Esophagus muscularis mucosa (tissue), 4 donors: ENCODE measurements around the gene PLXNB1. TPM values are rescaled to one million over a fixed set of nuclear protein-coding genes. Genes with fewer than 3 reads are reported as not detected.
A peak's percentile ranks its signal among the peaks of the same experiment; 100 is the strongest.

Experiments used
- DNase-seq: peaks from one replicate; pipeline ENCODE4 v3.0.0-alpha.2; 2017; ENCODE audit errors: extremely low spot score
- H3K27ac ChIP-seq, 4 donors: fragments of 200-600 bp; sonication (generic); replicated peaks in 1 of 4; 1 replicate in 3 of 4; 2 replicates in 1 of 4; pipeline ENCODE4 v1.5.1; 2016 to 2019; ENCODE audit warnings: mild to moderate bottlenecking in 1 of 4
- H3K27me3 ChIP-seq, 4 donors: fragments of 200-600 bp; sonication (generic); one replicate each; pipeline versions ENCODE4 v1.5.1 to v1.6.0; 2016 to 2019
- H3K36me3 ChIP-seq, 4 donors: fragments of 200-600 bp; sonication (generic); one replicate each; pipeline ENCODE4 v1.5.1; 2016 to 2019
- H3K4me1 ChIP-seq, 4 donors: fragments of 200-600 bp; sonication (generic); one replicate each; pipeline ENCODE4 v1.5.1; 2016 to 2019
- H3K4me3 ChIP-seq, 4 donors: fragments of 200-600 bp; sonication (generic); 1 replicate in 2 of 4; 2 replicates in 2 of 4; pipeline ENCODE4 v1.5.1; 2016 to 2019; ENCODE audit warnings: mild to moderate bottlenecking in 4 of 4, moderate library complexity in 1 of 4
- H3K9me3 ChIP-seq, 4 donors: fragments of 200-600 bp; sonication (generic); 1 replicate in 3 of 4; 2 replicates in 1 of 4; pipeline ENCODE4 v1.5.1; 2016 to 2019
- EP300 ChIP-seq: sonication (generic); formaldehyde crosslinking; IDR thresholded peaks from one replicate; pipeline ENCODE4 v1.6.1; 2017; ENCODE audit warnings: antibody characterized with exemption
- POLR2A ChIP-seq: fragments of 450-650 bp; IDR thresholded peaks from one replicate; pipeline ENCODE4 v1.6.1; 2017; ENCODE audit warnings: antibody characterized with exemption, moderate library complexity, mild to moderate bottlenecking, low read depth
- POLR2AphosphoS5 ChIP-seq, 2 donors: sonication (generic); formaldehyde crosslinking; IDR thresholded peaks; one replicate each; pipeline ENCODE4 v1.6.1; 2017; ENCODE audit warnings: antibody characterized with exemption in 2 of 2
- WGBS: methylation state at CpG from one replicate; pipeline ENCODE4 v1.1.5; 2018; 5-methylcytosine and 5-hydroxymethylcytosine counted together
- intact Hi-C: fragments of 100-400 bp; cut with DNase I; formaldehyde crosslinking; loops from one replicate; pipeline ENCODE4 v1.15.1; 2023
- total RNA-seq, 4 donors: library from RNA; depleted of rRNA; stranded (reverse); fragments of >200 nt; gene quantifications; one replicate each; pipeline versions ENCODE4 v1.1.0 to v1.2.1, GENCODE V29; 2016
- TF ChIP-seq, protein P1 (sequence below), 3 experiments: fragments of 200-600 bp in 2 of 3; fragments of 450-650 bp in 1 of 3; sonication (generic) in 2 of 3; IDR thresholded peaks; one replicate each; pipeline ENCODE4 v1.5.1; 2017 to 2019; ENCODE audit warnings: antibody characterized with exemption in 3 of 3, mild to moderate bottlenecking in 2 of 3, moderate library complexity in 1 of 3

Gene PLXNB1
- total RNA-seq, 4 donors from 2014 or later = 120 to 200 (median 152) TPM

DNA sequence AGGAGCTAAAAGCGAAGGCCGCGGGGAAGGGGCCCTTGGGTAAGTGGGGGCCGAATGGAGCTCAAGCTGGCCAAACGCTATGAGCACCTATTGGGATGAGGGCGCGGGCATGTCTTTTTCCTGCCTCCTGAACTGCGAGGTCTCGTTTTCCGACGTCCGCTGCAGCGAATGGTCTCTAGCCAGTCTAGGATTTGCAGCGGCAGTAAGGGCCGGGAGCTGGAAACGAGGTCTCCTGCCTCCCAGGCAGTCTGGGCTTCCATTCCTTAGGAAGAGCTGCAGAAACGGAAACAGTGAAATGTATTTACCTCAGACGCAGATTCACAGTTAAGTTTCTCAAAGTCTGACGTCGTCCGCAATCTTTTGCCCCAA lies 10.7 kb upstream of the PLXNB1 start:
- TF ChIP-seq POLR2AphosphoS5 (IDR thresholded peaks at IDR 0.05) (no peak), EP300 (no peak), POLR2A (no peak)
- TF ChIP-seq, protein P1, sequence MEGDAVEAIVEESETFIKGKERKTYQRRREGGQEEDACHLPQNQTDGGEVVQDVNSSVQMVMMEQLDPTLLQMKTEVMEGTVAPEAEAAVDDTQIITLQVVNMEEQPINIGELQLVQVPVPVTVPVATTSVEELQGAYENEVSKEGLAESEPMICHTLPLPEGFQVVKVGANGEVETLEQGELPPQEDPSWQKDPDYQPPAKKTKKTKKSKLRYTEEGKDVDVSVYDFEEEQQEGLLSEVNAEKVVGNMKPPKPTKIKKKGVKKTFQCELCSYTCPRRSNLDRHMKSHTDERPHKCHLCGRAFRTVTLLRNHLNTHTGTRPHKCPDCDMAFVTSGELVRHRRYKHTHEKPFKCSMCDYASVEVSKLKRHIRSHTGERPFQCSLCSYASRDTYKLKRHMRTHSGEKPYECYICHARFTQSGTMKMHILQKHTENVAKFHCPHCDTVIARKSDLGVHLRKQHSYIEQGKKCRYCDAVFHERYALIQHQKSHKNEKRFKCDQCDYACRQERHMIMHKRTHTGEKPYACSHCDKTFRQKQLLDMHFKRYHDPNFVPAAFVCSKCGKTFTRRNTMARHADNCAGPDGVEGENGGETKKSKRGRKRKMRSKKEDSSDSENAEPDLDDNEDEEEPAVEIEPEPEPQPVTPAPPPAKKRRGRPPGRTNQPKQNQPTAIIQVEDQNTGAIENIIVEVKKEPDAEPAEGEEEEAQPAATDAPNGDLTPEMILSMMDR (IDR thresholded peaks at IDR 0.05) = no peak

DNA sequence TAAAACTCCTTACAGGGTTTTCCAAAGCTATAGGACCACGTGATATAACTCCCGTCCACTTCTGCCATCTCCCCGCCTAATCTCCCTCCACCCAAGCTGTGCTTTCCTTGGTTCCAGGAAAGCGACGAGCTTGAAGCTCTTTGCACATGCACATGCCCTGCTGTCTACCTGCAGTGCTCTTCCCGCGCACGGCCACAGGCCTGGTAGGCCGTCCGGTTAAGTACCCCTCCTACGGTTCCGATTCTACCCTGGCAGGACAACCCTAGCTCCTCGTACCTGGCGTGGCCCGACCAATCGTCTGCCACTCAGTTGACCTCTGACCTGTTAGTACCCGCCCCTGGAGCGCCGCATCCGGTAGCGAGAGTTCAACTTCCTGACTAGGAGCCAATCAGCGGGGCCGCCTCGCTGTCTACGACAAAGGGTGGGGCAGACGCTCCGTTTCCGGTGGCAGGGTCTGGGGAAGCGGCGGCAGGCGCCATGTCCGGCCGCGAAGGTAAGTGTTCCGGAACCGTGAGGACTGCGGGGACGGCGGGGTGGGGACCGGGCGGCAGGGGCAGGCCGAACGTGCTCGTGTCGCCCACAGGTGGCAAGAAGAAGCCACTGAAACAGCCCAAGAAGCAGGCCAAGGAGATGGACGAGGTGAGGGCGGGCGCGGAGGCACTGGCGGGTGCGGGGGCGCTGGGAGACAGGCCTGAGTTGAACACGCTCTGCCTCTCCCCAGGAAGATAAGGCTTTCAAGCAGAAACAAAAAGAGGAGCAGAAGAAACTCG lies 10.1 kb upstream of the PLXNB1 start, which contains the start of the genes CCDC51 and TMA7:
CCDC51 (minus strand) TSS at position 300 of the 770 bp plus-strand sequence. CDS start 4,991 bp downstream, outside the sequence.
TMA7 (plus strand) TSS at position 438 of the 770 bp plus-strand sequence; CDS start at position 478, 40 bp downstream.
- Histone ChIP-seq H3K36me3 (peaks cover 15 to 36% (median 24%) of the 10 kb centered on the region in 4 donors), H3K27me3 (no peaks in the 10 kb centered on the region), H3K9me3 (no peaks in the 10 kb centered on the region), H3K4me3 (peak within 1 kb of the TSS; percentile 76 to 87 (median 79)), H3K27ac (peak within 1 kb of the TSS; percentile 91 to 95 (median 92)), H3K4me1 (peaks cover 33 to 45% (median 43%) of the 10 kb centered on the region in 4 donors)
- intact Hi-C loops = loop anchor here (10.0 kb wide), 1 partner anchor 65 kb away; the partner anchor contains the start of gene SHISA5
- under 1% methylated on average over 39 of the region's 54 CpGs for WGBS
- peak; percentile 91 for TF ChIP-seq POLR2A
- TF ChIP-seq POLR2AphosphoS5 (IDR thresholded peaks at IDR 0.05) = peak; percentile 98 to 99
- no peak for TF ChIP-seq EP300
- TF ChIP-seq, protein P1 (IDR thresholded peaks at IDR 0.05) = no peak
- DNase-seq = peak; percentile 100

More for the DNA sequence above, 10.7 kb upstream of the PLXNB1 start:
- Histone ChIP-seq H3K9me3 (no peaks in the 10 kb centered on the region), H3K4me3 (peak overlapping the region; percentile 76 to 87 (median 79)), H3K27ac (peak overlapping the region; percentile 91 to 95 (median 92)), H3K36me3 (peaks cover 15 to 36% (median 24%) of the 10 kb centered on the region in 4 donors), H3K4me1 (peaks cover 31 to 44% (median 40%) of the 10 kb centered on the region in 4 donors), H3K27me3 (no peaks in the 10 kb centered on the region)
- 2% methylated on average over 21 of the region's 21 CpGs for WGBS
- intact Hi-C loops = loop anchor here (10.0 kb wide), 1 partner anchor 64 kb away; the partner anchor contains the start of gene SHISA5
- DNase-seq = no peak

DNA sequence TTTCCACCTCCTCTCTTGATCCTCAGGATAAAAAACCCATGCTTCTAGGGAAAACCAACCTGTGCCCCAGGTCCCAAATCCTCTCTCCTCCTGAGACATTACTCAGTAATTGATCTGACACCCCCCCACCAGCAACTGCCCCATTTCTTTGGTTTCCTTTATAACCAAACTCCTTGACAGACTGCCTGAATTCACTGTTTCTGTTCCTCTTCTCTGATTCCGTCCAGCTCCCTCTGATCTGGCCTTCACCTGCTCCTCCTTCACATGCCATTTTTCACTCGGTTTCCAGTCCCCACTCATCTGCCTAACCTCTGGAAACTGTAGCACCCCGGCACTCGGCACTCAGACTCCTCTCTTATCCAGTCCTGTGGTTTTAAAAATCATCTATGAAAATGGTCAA lies 7.9 kb upstream of the PLXNB1 start:
- TF ChIP-seq POLR2AphosphoS5 (IDR thresholded peaks at IDR 0.05) (no peak), EP300 (no peak)
- TF ChIP-seq, protein P1 (IDR thresholded peaks at IDR 0.05) = no peak
- intact Hi-C loops = loop anchor here (2.0 kb wide), 1 partner anchor 165 kb away; no protein-coding TSS in a partner anchor
- no peak overlapping the region for H3K4me3 ChIP-seq
- no peaks in the 10 kb centered on the region for H3K9me3 ChIP-seq
- H3K4me1 ChIP-seq = peaks cover 48 to 66% (median 65%) of the 10 kb centered on the region in 4 donors
- WGBS = 82% methylated on average over 4 of the region's 4 CpGs
- peaks cover 5 to 23% (median 14%) of the 10 kb centered on the region in 4 donors for H3K36me3 ChIP-seq
- H3K27ac ChIP-seq = no peak overlapping the region
- no peak for DNase-seq
- no peaks in the 10 kb centered on the region for H3K27me3 ChIP-seq

DNA sequence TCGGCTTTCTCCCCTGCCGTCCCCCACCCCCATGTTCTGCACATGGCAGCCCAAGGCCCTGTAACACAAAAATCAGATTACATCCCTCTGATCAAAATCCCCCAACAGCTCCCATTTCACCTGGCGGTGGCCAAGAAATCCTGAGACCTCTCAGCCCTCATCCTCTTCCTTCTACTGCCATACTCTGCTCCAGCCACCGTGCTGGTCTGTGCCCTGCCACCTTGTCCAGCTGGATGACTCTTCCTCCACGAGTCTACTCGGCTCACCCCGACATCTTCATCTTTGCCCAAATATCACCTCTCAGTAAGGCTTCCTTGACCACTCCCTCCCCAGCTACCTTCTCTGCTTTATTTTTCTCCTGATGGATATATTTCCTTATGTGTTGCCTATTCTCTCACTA lies 7.0 kb upstream of the PLXNB1 start:
- peak overlapping the region in 2 of 4 donors; percentile 98 to 99 for H3K27ac ChIP-seq
- no peak for DNase-seq
- intact Hi-C loops = loop anchor here (2.0 kb wide), 1 partner anchor 164 kb away; no protein-coding TSS in a partner anchor
- peaks cover 47 to 67% (median 65%) of the 10 kb centered on the region in 4 donors for H3K4me1 ChIP-seq
- no peaks in the 10 kb centered on the region for H3K9me3 ChIP-seq
- WGBS = 88% methylated on average over 7 of the region's 7 CpGs
- H3K4me3 ChIP-seq = no peak overlapping the region
- peaks cover 3 to 20% (median 17%) of the 10 kb centered on the region in 4 donors for H3K36me3 ChIP-seq
- TF ChIP-seq POLR2AphosphoS5 (IDR thresholded peaks at IDR 0.05) (no peak), EP300 (no peak), POLR2A (no peak)
- TF ChIP-seq, protein P1 (IDR thresholded peaks at IDR 0.05) = no peak
- no peaks in the 10 kb centered on the region for H3K27me3 ChIP-seq
